Muscle of leg (tissue), 11 donors: ENCODE measurements around the gene MED27. TPM values are rescaled to one million over a fixed set of nuclear protein-coding genes. Genes with fewer than 3 reads are reported as not detected.

ENCODE experiments used
- DNase-seq: peaks from one replicate; pipeline ENCODE4 v3.0.0; 2013
- H3K27ac ChIP-seq: one replicate; pipeline ENCODE4 v1.5.1; 2013; ENCODE audit warnings: mild to moderate bottlenecking, low read length, control low read depth
- H3K27me3 ChIP-seq: one replicate; pipeline ENCODE4 v1.6.1; 2013; ENCODE audit warnings: low read length; ENCODE audit not compliant: control insufficient read depth, insufficient read depth
- H3K36me3 ChIP-seq: one replicate; pipeline ENCODE4 v1.6.1; 2013; ENCODE audit warnings: low read length; ENCODE audit not compliant: control insufficient read depth, insufficient read depth
- H3K4me1 ChIP-seq: one replicate; pipeline ENCODE4 v1.6.1; 2013; ENCODE audit warnings: low read length; ENCODE audit not compliant: control insufficient read depth, insufficient read depth
- H3K4me3 ChIP-seq: one replicate; pipeline ENCODE4 v1.5.1; 2013; ENCODE audit warnings: low read length, control low read depth
- H3K9me3 ChIP-seq: replicated peaks from 2 replicates; pipeline ENCODE4 v1.6.1; 2013; ENCODE audit warnings: low read depth, low read length; ENCODE audit not compliant: control insufficient read depth
- whole genome bisulfite sequencing: methylation state at CpG from one replicate; pipeline ENCODE4 v1.1.5; 2013; ENCODE audit warnings: missing lambda C conversion rate; ENCODE audit not compliant: insufficient coverage; 5-methylcytosine and 5-hydroxymethylcytosine counted together
- polyA plus RNA-seq, 8 donors: library from polyadenylated mRNA; unstranded; fragments of 120-200 nt; gene quantifications; one replicate each; pipeline versions ENCODE4 v1.2.1 to v1.2.3, GENCODE V29; 2013; ENCODE audit warnings: inconsistent platforms in 1 of 8, low replicate concordance in 1 of 8; ENCODE audit not compliant: insufficient read length in 8 of 8, insufficient read depth in 1 of 8
- total RNA-seq: library from RNA; stranded (reverse); fragments of 120-200 nt; gene quantifications from one replicate; pipeline ENCODE4 v1.2.4, GENCODE V29; 2013

The MED27 gene
- total and polyA plus RNA-seq, 9 donors, result 11.9 to 17.2 (median 15.0) TPM

DNA sequence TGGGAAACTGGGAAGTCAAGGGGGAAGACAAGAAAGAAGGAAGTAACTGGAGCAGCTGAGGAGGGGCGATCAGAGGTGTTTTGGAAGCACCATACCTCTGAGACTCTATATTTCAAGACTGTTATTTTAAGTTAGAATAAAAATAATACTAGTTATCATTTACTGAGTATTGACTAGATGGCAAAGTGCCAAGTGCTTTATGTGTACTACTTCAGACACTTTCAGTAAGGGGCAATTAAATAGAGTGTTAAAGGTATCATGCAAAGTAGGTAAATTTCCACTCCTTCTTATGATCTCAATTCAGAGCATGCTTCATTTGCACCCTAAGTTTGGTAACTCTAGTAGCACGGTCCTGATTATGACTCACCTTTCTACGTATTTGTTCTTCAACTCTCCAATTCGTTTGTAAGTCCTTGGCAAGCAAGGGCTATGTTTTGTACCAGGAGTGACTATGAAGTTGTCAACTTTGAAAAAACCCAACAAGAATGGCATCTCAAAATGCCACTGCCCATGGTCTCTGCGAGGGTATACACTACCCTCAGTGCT is 187.4 kb downstream of the MED27 start:
- no peak for DNase-seq
- H3K9me3 ChIP-seq, result no peaks in the 10 kb centered on the region
- H3K4me1 ChIP-seq, result peaks cover 4% of the 10 kb centered on the region
- 100% methylated on average over 1 of the region's 5 CpGs for WGBS
- H3K4me3 ChIP-seq, result no peak overlapping the region
- no peaks in the 10 kb centered on the region for H3K36me3 ChIP-seq
- H3K27me3 ChIP-seq, result no peaks in the 10 kb centered on the region
- no peak overlapping the region for H3K27ac ChIP-seq

DNA sequence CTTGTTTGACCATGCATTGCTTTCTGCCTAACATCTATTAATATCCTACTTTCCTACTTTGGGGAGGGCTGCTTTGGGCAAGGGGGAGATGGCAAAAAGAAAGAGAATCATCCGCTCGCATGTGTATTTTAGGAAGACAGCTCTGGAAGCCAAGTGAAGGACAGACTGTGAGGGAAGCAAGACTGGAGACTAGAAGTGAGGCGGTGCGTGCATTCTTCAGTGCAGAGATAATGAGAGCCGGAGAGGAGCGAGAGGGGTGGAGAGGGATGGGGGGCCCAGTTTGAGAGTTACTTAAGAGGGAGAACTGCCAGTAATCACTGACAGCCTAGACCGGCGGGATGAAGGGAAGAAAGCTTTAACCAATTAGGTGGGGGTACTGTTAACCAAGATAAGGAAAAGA is 188.1 kb downstream of the MED27 start:
- Histone ChIP-seq H3K4me1 (peaks cover 4% of the 10 kb centered on the region), H3K27ac (no peak overlapping the region), H3K9me3 (no peaks in the 10 kb centered on the region), H3K27me3 (no peaks in the 10 kb centered on the region), H3K36me3 (no peaks in the 10 kb centered on the region), H3K4me3 (no peak overlapping the region)
- WGBS, result 60% methylated on average over 8 of the region's 8 CpGs
- peak; percentile 41 for DNase-seq

DNA sequence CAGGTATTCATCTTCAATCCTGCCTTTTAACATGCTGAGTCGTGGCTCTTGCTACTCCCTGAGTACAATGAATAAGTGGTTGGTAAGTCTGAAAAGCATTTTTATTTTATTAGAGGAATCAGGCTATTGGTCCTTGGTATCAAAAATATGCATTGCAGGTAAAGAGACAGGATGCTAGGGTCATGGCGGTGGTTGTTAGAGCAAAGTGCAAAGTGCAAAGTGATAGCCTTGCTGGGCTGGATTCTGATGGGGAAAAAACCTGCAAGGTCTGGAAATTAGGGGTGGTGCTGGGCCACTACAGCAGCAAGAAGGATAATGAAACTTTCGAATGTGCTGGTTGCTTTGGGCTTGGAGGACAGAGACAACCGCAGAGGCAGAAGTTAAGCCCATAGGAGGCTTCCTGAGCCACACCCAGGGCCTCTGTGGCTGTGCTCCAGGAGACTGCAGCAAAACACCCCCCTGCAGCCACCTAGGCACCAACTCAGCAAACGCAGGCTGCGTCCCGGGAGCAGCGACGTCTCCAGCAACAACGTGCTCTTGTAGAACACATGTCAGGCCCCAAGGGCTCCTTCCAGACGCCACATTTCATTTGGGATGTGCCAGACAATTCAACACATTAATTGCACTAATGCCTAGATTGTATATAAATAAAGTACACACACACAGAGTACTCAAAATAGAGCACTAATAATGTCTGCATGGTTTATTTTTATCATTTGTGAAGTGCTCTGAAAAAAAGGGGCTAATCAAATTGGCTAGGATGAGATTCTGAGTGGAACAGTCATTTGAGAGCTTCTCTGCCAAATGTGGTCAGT is 190.0 kb downstream of the MED27 start:
- DNase-seq, result peak; percentile 18
- H3K4me1 ChIP-seq, result peaks cover 5% of the 10 kb centered on the region
- no peaks in the 10 kb centered on the region for H3K27me3 ChIP-seq
- no peak overlapping the region for H3K4me3 ChIP-seq
- WGBS, result 34% methylated on average over 9 of the region's 11 CpGs
- no peak overlapping the region for H3K27ac ChIP-seq
- H3K9me3 ChIP-seq, result no peaks in the 10 kb centered on the region
- no peaks in the 10 kb centered on the region for H3K36me3 ChIP-seq

DNA sequence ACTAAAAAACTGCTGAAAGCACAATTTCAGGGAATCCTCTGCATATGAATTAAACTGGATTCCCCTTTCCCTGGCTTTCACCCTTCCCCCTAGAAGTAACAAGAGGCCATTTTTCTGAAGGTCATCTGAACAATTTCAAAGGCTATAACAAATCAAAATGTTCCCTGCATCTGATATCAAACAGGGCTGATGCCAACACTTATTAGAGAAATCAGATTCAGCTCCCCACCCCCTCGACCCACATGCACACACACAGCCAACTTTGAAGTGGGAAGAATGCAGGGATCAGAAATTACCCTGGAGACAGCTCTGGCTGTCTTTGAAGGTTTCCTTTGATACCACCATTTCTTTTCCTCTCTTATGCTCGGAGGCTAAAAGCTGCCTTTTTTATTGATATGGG is 190.7 kb downstream of the MED27 start:
- Histone ChIP-seq H3K4me1 (peaks cover 5% of the 10 kb centered on the region), H3K4me3 (no peak overlapping the region), H3K27me3 (no peaks in the 10 kb centered on the region), H3K36me3 (no peaks in the 10 kb centered on the region), H3K27ac (no peak overlapping the region), H3K9me3 (no peaks in the 10 kb centered on the region)
- no peak for DNase-seq
- no CpG with 5 or more reads among the region's 2 CpGs for WGBS

DNA sequence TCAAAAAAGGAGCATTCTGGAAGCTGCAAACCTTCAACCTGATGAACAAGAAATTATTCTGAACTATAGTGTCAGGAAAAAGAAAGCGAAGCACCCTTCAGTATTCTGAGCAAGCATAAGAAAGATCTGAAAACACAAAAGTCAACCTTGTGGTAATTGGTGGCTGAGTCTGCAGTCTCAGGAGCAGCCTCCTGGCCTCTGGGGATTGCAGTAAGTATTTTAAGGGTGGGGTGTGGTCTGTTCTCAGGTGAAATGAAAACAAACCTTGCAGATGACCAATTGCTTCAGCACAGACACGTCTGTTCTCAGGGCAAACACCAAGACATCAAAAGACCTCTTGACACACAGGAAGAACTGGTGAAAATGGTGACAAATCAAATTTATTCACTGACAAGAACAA is 192.0 kb downstream of the MED27 start:
- Histone ChIP-seq H3K27me3 (no peaks in the 10 kb centered on the region), H3K36me3 (no peaks in the 10 kb centered on the region), H3K4me3 (no peak overlapping the region), H3K9me3 (no peaks in the 10 kb centered on the region), H3K27ac (no peak overlapping the region), H3K4me1 (peaks cover 5% of the 10 kb centered on the region)
- DNase-seq, result no peak
- no CpG with 5 or more reads among the region's 2 CpGs for WGBS

DNA sequence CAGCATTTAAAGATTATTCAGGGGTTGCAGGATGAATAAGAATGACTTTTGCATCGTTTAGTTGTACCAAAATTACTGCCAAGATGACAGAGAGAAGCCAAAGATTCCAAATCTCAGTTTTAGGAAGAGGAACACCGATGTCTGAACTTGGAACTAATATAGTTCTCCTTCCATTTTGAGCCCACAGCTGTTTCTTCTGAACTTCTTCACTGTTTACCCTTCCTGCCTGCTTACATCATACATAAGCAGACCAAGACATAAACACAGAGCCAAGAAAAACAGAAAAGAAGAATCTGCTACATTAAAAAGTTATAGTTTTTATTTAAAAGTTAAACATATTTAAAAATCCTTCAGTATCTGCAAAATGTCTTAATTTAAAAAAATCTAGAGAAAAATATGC is 192.8 kb downstream of the MED27 start:
- no peak overlapping the region for H3K4me3 ChIP-seq
- H3K4me1 ChIP-seq, result peaks cover 5% of the 10 kb centered on the region
- WGBS, result 50% methylated on average over 1 of the region's 2 CpGs
- no peaks in the 10 kb centered on the region for H3K27me3 ChIP-seq
- H3K27ac ChIP-seq, result peak overlapping the region; percentile 25
- no peaks in the 10 kb centered on the region for H3K36me3 ChIP-seq
- no peaks in the 10 kb centered on the region for H3K9me3 ChIP-seq
- peak; percentile 67 for DNase-seq

DNA sequence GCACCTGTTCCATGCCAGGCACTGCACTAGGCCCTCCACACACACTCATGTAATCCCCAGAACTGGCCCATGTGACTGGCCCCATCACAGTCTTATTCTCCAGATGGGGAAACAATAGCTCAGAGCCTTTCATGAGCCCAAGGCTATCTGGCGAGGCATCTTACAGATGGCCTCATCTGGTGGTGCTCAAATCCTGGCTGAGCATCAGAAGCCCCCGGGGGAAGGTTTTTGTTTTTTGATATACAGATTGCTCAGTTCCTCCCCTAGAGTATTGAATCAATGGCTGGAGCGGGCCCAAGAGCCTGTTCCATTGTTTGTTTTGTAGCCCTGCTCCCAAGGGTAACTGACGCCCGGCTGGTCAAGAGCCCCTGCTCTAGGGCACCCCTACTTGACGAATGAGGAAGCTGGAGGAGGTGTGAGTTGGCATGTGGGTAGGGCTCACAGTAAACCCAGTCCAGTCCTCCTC is 194.5 kb downstream of the MED27 start:
- no peak for DNase-seq
- WGBS, result 80% methylated on average over 1 of the region's 6 CpGs
- H3K4me1 ChIP-seq, result peaks cover 5% of the 10 kb centered on the region
- H3K36me3 ChIP-seq, result no peaks in the 10 kb centered on the region
- no peaks in the 10 kb centered on the region for H3K9me3 ChIP-seq
- H3K4me3 ChIP-seq, result no peak overlapping the region
- no peak overlapping the region for H3K27ac ChIP-seq
- H3K27me3 ChIP-seq, result no peaks in the 10 kb centered on the region

DNA sequence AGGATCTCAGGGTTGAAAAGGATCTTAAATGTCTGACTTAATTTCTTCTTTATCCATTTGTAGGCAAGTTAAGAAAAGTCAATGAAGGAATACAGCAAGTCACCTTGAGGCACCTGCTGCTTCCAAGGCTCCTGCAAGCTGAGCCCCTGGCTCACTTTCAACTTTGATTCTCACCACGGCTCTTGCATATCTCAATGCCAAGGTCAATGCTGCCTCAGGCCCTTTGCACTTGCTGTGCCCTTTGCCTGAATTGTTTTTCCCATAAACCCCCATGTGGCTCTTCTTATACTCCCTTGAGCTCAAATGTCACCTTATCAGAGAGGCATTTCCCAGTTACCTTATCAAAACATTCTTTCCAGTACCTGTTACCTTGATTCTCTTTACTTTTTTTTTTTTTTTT is 195.4 kb downstream of the MED27 start:
- no peak for DNase-seq
- Histone ChIP-seq H3K36me3 (no peaks in the 10 kb centered on the region), H3K27me3 (no peaks in the 10 kb centered on the region), H3K4me3 (no peak overlapping the region), H3K9me3 (no peaks in the 10 kb centered on the region), H3K27ac (no peak overlapping the region), H3K4me1 (peaks cover 2% of the 10 kb centered on the region)
- 82% methylated on average over 1 of the region's 1 CpG for WGBS

DNA sequence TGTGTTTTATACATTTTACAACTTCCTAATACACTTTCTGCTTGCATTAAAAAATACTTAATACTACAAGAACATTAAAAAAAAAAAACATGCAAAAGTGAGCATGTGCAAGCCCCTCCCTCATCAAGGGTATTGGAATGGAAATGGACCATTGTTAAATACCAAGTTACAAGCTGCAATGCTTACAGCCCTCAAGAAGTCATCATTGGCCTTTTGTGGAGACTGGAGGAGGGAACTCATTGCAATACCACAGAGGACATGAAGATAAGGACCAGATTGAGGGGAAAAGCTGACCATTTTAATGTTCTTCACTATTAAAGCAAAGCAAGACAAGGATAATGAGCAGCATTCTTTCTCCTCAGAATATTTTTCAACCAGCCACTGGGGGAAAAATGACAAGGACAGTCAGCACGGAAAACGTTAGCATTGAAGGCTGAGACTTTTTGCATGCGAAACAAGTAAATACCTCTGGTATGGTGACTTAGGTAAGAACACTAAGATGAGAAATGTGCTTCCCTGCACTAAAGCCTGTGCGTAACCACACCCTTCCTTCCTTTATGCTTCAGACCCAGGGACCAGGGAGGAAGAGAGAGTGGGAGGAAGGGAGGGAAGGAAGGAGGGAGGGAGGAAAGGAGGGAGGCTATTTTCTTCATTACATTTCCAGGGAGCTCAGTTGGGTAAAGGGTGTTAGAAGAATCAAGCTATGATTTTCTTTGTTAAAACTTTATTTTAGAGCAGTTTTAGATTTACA is 198.7 kb downstream of the MED27 start:
- no peak overlapping the region for H3K27ac ChIP-seq
- H3K9me3 ChIP-seq, result no peaks in the 10 kb centered on the region
- H3K36me3 ChIP-seq, result peaks cover 3% of the 10 kb centered on the region
- no peaks in the 10 kb centered on the region for H3K27me3 ChIP-seq
- WGBS, result 100% methylated on average over 1 of the region's 4 CpGs
- peaks cover 2% of the 10 kb centered on the region for H3K4me1 ChIP-seq
- DNase-seq, result no peak
- no peak overlapping the region for H3K4me3 ChIP-seq

DNA sequence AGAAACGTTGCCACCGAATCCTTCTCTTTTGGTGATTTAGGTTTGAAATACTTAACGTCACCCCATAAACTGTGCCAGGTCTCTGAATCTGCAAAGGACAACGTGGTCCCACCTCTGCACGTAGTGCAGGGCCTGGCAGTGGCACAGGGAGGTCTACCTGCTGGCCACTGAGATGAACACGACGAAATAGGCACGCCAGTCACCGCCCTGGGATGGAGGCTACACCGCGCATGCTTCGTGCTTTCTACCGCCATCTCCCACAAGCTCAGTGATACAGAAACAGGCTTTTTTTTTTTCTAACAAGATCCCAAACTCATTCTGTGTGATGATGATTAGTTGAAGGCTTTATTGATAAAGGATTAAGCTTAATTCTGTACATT is 199.8 kb downstream of the MED27 start:
- 90% methylated on average over 3 of the region's 13 CpGs for WGBS
- Histone ChIP-seq H3K4me1 (no peaks in the 10 kb centered on the region), H3K9me3 (no peaks in the 10 kb centered on the region), H3K27ac (no peak overlapping the region), H3K36me3 (peaks cover 3% of the 10 kb centered on the region), H3K27me3 (no peaks in the 10 kb centered on the region), H3K4me3 (no peak overlapping the region)
- no peak for DNase-seq
